K562 (cell line): ENCODE results near the gene STIL. TPM values are rescaled to one million over a fixed set of nuclear protein-coding genes. Genes with fewer than 3 reads are reported as not detected.

Source experiments
- AFF1 ChIP-seq, 2 experiments: fragments of 450-650 bp; IDR thresholded peaks; 2 replicates each; pipeline ENCODE4 v1.6.1; 2018; ENCODE audit warnings: mild to moderate bottlenecking in 2 of 2, low read depth in 1 of 2; ENCODE audit not compliant: partially characterized antibody in 2 of 2
- ELF1 ChIP-seq: fragments of 200-800 bp; sonication (Bioruptor generic); IDR thresholded peaks from 2 replicates; pipeline ENCODE4 v1.6.1; 2016; ENCODE audit warnings: missing genetic modification characterization, missing compliant biosample characterization
- EP400 ChIP-seq: fragments of 450-650 bp; IDR thresholded peaks from 2 replicates; pipeline ENCODE4 v1.6.1; 2017; ENCODE audit warnings: antibody characterized with exemption, mild to moderate bottlenecking, moderate library complexity
- GTF2F1 ChIP-seq: IDR thresholded peaks from 2 replicates; pipeline ENCODE4 v1.6.1; 2011; ENCODE audit warnings: low read depth, low read length, improper control_type of control experiment
- ID3 ChIP-seq, 2 experiments: fragments of 250-450 bp in 1 of 2; fragments of 450-650 bp in 1 of 2; sonication (Bioruptor Pico) in 1 of 2; IDR thresholded peaks; 2 replicates each; pipeline versions ENCODE4 v1.6.1 to v1.8.0; 2016 to 2021; ENCODE audit warnings: mild to moderate bottlenecking in 2 of 2, moderate library complexity in 2 of 2, missing compliant biosample characterization in 1 of 2, missing genetic modification characterization in 1 of 2
- NR1H2 ChIP-seq: sonication (generic); formaldehyde crosslinking; IDR thresholded peaks from 2 replicates; pipeline ENCODE4 v1.4.0; 2020; ENCODE audit warnings: mild to moderate bottlenecking, missing genetic modification reagents
- SFPQ ChIP-seq: fragments of 200-400 bp; formaldehyde crosslinking; IDR thresholded peaks from 2 replicates; pipeline ENCODE4 v1.6.1; 2017; ENCODE audit warnings: mild to moderate bottlenecking, low read depth, low read length, moderate library complexity
- STAG1 ChIP-seq: sonication (generic); formaldehyde crosslinking; IDR thresholded peaks from 2 replicates; pipeline ENCODE4 v1.5.0; 2020; ENCODE audit warnings: missing genetic modification reagents, borderline replicate concordance
- ZBTB43 ChIP-seq: sonication (generic); formaldehyde crosslinking; IDR thresholded peaks from 2 replicates; pipeline ENCODE4 v1.8.0; 2023; ENCODE audit warnings: mild to moderate bottlenecking, missing genetic modification reagents
- ZFP36 ChIP-seq: fragments of 150-350 bp; IDR thresholded peaks from 2 replicates; pipeline ENCODE4 v1.6.1; 2018; ENCODE audit warnings: low read length, low read depth; ENCODE audit not compliant: partially characterized antibody
- ZKSCAN1 ChIP-seq: fragments of 150-350 bp; IDR thresholded peaks from 2 replicates; pipeline ENCODE4 v1.6.1; 2016; ENCODE audit warnings: low read depth, low read length
- ZNF263 ChIP-seq: sonication (generic); formaldehyde crosslinking; IDR thresholded peaks from 2 replicates; pipeline ENCODE4 v1.8.0; 2022; ENCODE audit warnings: mild to moderate bottlenecking, missing genetic modification reagents, borderline replicate concordance
- polyA plus RNA-seq, 8 experiments: library from polyadenylated mRNA; depleted of rRNA in 4 of 8; stranded (reverse) in 5 of 8; unstranded in 3 of 8; fragments of >200 nt; fragmentation: Nextera tagmentation in 2 of 8; fragmentation: Illumina TruSeq in 1 of 8; extraction: Ambion mirVana in 2 of 8; extraction: Trizol in 1 of 8; gene quantifications; 2 replicates each; pipeline versions ENCODE4 v1.2.1 to v1.2.3, GENCODE V29; 2011 to 2014; ENCODE audit warnings: inconsistent platforms in 1 of 8, missing spikeins in 1 of 8
- total RNA-seq, 7 experiments: library from RNA; depleted of rRNA in 6 of 7; stranded (reverse); fragments of >200 nt in 6 of 7; fragmentation: Illumina TruSeq in 2 of 7; extraction: Trizol in 2 of 7; gene quantifications; 2 replicates each; pipeline versions ENCODE4 v1.2.1 to v1.2.3, GENCODE V29; 2011 to 2021; ENCODE audit warnings: low replicate concordance in 1 of 7
- TF ChIP-seq, protein P1 (sequence below), 2 experiments: IDR thresholded peaks in 1 of 2; conservative IDR thresholded peaks in 1 of 2; 2 replicates each; pipeline ENCODE4 v1.6.1; 2016; ENCODE audit warnings: low read depth in 2 of 2, mild to moderate bottlenecking in 1 of 2, missing compliant biosample characterization in 1 of 2, missing genetic modification characterization in 1 of 2, moderate library complexity in 1 of 2

STIL gene
- total and polyA plus RNA-seq, 9 of the 15 experiments (the other 6 are each of a cell fraction or from before 2014, with no cell fraction given) = 10.5 to 77.4 (median 39.6) TPM

GRCh38 chr1:47333922-47334764 is 20.2 kb upstream of the STIL start (continued):
- TF ChIP-seq AFF1 (IDR thresholded peaks at IDR 0.05; ENCODE audit: low read depth in 1 of 2, partially characterized antibody in 2 of 2) (peak in 1 of 2 experiments; percentile 93), ZNF263 (peak; percentile 49), ID3 (CRISPR knock-in tag; IDR thresholded peaks at IDR 0.05) (no peak), ID3 (tag; IDR thresholded peaks at IDR 0.05) (0 out of 2 replicates have a peak, but pooled peaks have one; percentile 49), GTF2F1 (peak; percentile 10; the same call in 1 of the 2 replicates), SFPQ (no peak), EP400 (peak; percentile 65), NR1H2 (0 out of 2 replicates have a peak, but pooled peaks have one; percentile 45), ZFP36 (no peak), STAG1 (0 out of 2 replicates have a peak, but pooled peaks have one; percentile 0), ELF1 (tag) (peak; percentile 27; the same call in 1 of the 2 replicates), ZBTB43 (CRISPR knock-in tag) (0 out of 2 replicates have a peak, but pooled peaks have one; percentile 40), ZKSCAN1 (peak; percentile 12; the same call in 1 of the 2 replicates)
- TF ChIP-seq, protein P1, sequence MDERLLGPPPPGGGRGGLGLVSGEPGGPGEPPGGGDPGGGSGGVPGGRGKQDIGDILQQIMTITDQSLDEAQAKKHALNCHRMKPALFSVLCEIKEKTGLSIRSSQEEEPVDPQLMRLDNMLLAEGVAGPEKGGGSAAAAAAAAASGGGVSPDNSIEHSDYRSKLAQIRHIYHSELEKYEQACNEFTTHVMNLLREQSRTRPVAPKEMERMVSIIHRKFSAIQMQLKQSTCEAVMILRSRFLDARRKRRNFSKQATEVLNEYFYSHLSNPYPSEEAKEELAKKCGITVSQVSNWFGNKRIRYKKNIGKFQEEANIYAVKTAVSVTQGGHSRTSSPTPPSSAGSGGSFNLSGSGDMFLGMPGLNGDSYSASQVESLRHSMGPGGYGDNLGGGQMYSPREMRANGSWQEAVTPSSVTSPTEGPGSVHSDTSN (CRISPR knock-in tag; IDR thresholded peaks at IDR 0.05; ENCODE audit: low read depth) = no peak
- TF ChIP-seq, protein P1 (tag; conservative IDR thresholded peaks at IDR 0.05; ENCODE audit: low read depth) = peak; percentile 6; the same call in 1 of the 2 replicates
